Glutamatergic neuron (in vitro differentiated cells): ENCODE data around the gene CLIC2. TPM values are rescaled to one million over a fixed set of nuclear protein-coding genes. Genes with fewer than 3 reads are reported as not detected.

Experiments used
- DNase-seq: peaks from one replicate; pipeline ENCODE4 v3.0.0; 2022
- H3K27ac Mint-ChIP-seq: one replicate; pipeline ENCODE4 v1.8.0; 2020; ENCODE audit warnings: mild to moderate bottlenecking, mixed read lengths, inconsistent platforms; ENCODE audit not compliant: unreplicated experiment
- H3K27me3 Mint-ChIP-seq: one replicate; pipeline ENCODE4 v1.8.0; 2020; ENCODE audit warnings: mild to moderate bottlenecking, moderate library complexity, mixed read lengths, inconsistent platforms; ENCODE audit not compliant: unreplicated experiment
- H3K36me3 Mint-ChIP-seq: one replicate; pipeline ENCODE4 v1.8.0; 2020; ENCODE audit warnings: mild to moderate bottlenecking, mixed read lengths, inconsistent platforms; ENCODE audit not compliant: unreplicated experiment
- H3K4me1 Mint-ChIP-seq: one replicate; pipeline ENCODE4 v1.8.0; 2020; ENCODE audit warnings: mild to moderate bottlenecking, low read depth, mixed read lengths, inconsistent platforms; ENCODE audit not compliant: unreplicated experiment
- H3K4me3 Mint-ChIP-seq: one replicate; pipeline ENCODE4 v1.8.0; 2020; ENCODE audit warnings: mild to moderate bottlenecking, mixed read lengths, inconsistent platforms; ENCODE audit not compliant: unreplicated experiment
- H3K9me3 Mint-ChIP-seq: one replicate; pipeline ENCODE4 v1.8.0; 2020; ENCODE audit warnings: mild to moderate bottlenecking, moderate library complexity, mixed read lengths, inconsistent platforms; ENCODE audit not compliant: unreplicated experiment
- total RNA-seq: library from RNA; stranded (reverse); fragmentation: NEBNext Ultra II Directional; extraction: Animal tissue kit (Norgen Biotek cat#: 25700); gene quantifications from one replicate; pipeline ENCODE4 v1.2.1, GENCODE V29; 2021; ENCODE audit not compliant: unreplicated experiment
- TF ChIP-seq, protein P1 (sequence below): fragments of 200-600 bp; sonication (generic); IDR thresholded peaks from one replicate; pipeline ENCODE4 v1.5.0; 2021; ENCODE audit not compliant: partially characterized antibody, unreplicated experiment

CLIC2 gene
- total RNA-seq, 1 donor from 2014 or later: 0.56 TPM

DNA sequence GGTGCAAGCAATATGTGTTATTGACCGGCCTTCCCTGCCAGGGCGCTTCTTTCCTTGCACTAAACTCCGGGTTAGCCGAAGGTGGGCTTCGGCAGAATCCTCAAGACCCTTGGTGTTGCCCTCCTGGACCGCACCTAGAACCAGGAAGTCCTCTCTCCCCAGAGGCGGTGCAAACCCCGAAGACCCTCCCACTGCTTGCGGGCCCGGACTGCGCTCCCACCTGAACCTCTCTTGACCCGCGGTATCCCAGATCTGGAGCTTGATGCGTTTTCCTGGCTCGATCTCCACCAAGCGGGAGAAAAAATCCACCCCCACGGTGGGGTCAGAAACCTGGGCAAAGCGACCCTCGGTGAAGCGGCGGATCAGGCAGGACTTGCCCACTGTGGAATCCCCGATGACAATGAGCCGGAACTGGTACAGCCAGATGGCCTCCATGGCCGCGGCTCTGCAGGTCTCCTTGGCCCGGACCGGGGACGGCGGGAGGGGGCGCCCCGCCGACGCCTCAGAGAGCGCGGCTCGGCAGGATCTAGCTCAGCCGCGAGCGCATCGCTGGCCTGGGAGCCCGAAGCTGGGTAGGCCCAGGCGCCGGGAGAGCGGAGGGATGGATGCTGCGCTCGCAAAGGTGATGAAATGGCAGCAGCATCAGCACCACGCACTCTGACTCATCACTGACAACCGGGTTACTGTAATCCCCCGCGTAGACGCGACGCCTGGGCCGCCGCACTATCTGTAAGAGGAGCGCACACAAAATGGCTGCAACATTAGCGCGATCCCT is 70.4 kb downstream of the CLIC2 start, which contains the start of gene RAB39B:
Gene RAB39B, minus strand, starts transcription at position 638 of the 775 bp plus-strand sequence. Its CDS starts 203 bp downstream, at position 435.
- Mint-ChIP-seq H3K9me3 (no peaks in the 10 kb centered on the region), H3K27ac (peak within 1 kb of the TSS; percentile 95)

DNA sequence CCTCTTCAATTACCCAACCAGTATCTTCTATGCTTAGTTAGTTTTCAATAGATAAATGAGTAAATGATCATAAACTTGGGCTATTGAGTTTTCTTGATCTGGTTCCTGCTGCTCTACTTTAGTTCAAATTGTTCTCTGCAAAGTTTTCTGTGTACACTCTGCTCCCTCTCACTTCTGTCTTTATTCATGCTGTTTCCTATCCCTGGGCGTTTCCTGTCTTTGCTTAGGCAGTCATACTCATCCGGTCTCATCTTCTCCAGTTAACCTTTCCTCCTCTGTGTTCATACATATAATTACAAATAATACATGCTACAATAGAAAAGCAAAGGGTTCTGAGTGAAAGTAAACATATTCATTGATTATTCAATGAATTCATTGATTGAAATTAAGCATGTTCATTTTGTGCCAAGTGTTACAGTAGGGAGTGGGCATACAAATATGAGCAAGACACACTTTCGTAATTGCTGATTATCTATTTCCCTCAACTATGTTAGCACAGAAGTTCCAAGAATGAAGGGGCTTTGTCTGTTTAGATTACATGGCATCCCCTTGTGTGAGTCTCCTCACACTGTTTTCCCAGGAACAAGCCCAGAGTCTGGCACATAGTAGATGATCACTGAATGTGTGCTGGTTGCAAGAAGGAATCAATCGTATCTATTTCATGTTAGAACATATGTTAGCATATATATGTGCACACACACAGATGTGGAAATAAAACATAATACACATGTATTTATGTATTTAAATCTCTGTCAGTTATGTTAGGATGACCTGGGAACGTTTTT is 71.3 kb downstream of the CLIC2 start:
- H3K36me3 Mint-ChIP-seq: no peaks in the 10 kb centered on the region
- H3K4me1 Mint-ChIP-seq: peaks cover 7% of the 10 kb centered on the region
- no peaks in the 10 kb centered on the region for H3K27me3 Mint-ChIP-seq
- TF ChIP-seq, protein P1, sequence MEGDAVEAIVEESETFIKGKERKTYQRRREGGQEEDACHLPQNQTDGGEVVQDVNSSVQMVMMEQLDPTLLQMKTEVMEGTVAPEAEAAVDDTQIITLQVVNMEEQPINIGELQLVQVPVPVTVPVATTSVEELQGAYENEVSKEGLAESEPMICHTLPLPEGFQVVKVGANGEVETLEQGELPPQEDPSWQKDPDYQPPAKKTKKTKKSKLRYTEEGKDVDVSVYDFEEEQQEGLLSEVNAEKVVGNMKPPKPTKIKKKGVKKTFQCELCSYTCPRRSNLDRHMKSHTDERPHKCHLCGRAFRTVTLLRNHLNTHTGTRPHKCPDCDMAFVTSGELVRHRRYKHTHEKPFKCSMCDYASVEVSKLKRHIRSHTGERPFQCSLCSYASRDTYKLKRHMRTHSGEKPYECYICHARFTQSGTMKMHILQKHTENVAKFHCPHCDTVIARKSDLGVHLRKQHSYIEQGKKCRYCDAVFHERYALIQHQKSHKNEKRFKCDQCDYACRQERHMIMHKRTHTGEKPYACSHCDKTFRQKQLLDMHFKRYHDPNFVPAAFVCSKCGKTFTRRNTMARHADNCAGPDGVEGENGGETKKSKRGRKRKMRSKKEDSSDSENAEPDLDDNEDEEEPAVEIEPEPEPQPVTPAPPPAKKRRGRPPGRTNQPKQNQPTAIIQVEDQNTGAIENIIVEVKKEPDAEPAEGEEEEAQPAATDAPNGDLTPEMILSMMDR: no peak
- peak overlapping the region; percentile 85 for H3K4me3 Mint-ChIP-seq
- peak overlapping the region; percentile 95 for H3K27ac Mint-ChIP-seq
- DNase-seq: no peak
- H3K9me3 Mint-ChIP-seq: no peaks in the 10 kb centered on the region

More for the DNA sequence above, 70.4 kb downstream of the CLIC2 start, which contains the start of gene RAB39B:
- Mint-ChIP-seq H3K27me3 (no peaks in the 10 kb centered on the region), H3K4me3 (peak within 1 kb of the TSS; percentile 85), H3K36me3 (no peaks in the 10 kb centered on the region), H3K4me1 (peaks cover 7% of the 10 kb centered on the region)
- DNase-seq: peak; percentile 71
- TF ChIP-seq, protein P1: no peak

DNA sequence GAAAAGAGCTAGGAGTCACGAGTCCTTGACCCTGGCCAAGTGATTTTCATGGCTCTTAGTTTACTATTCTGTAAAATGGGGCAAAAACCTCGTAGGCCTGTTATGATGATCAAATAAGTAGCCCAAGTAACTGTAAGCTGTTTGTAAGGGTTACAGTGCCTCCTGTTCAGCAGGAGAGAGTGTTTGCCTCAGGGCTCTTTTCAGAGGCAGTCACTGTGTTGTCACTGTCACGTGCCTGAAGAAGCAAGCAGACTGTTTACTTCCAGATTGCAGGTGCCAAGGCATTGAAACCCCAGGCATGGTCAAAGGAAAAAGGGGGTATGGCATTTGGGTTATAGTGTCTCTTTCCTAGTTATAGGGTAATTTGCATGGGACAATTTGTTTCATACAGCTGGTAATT is 74.7 kb downstream of the CLIC2 start:
- no peaks in the 10 kb centered on the region for H3K36me3 Mint-ChIP-seq
- H3K27ac Mint-ChIP-seq: no peak overlapping the region
- TF ChIP-seq, protein P1: no peak
- H3K9me3 Mint-ChIP-seq: no peaks in the 10 kb centered on the region
- peaks cover 6% of the 10 kb centered on the region for H3K4me1 Mint-ChIP-seq
- no peak overlapping the region for H3K4me3 Mint-ChIP-seq
- H3K27me3 Mint-ChIP-seq: no peaks in the 10 kb centered on the region
- no peak for DNase-seq

DNA sequence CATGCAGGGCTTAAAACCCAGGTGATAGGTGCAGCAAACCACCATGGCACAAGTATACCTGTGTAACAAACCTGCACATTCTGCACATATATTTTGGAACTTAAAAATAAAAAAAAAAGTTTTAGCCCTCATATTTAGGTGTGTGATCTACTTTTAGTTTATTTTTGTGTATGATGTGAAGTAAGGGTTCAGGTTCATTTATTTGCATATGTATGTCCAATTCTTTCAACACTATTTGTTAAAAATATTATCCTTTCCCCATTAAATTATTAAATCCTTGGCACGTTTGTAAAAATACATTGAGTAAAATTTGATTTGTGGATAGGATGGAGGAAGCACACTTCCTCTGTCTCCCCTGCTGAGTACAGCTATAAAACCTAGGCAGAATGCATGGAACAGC is 83.0 kb downstream of the CLIC2 start:
- H3K4me3 Mint-ChIP-seq: no peak overlapping the region
- H3K27me3 Mint-ChIP-seq: peaks cover 5% of the 10 kb centered on the region
- H3K36me3 Mint-ChIP-seq: no peaks in the 10 kb centered on the region
- no peaks in the 10 kb centered on the region for H3K9me3 Mint-ChIP-seq
- TF ChIP-seq, protein P1: no peak
- H3K27ac Mint-ChIP-seq: no peak overlapping the region
- DNase-seq: no peak
- no peaks in the 10 kb centered on the region for H3K4me1 Mint-ChIP-seq
